HCT116 (cell line): ENCODE data around the gene COX10. TPM values are rescaled to one million over a fixed set of nuclear protein-coding genes. Genes with fewer than 3 reads are reported as not detected.
"Not testable (repeated sequence)": the region's sequence is repeated elsewhere in the genome, so short reads cannot be mapped to it uniquely, and the experiment has no call there.

Experiments
- ATAC-seq: fragments of 200-7000 bp; cut with Tn5 transposase; 2 replicates; pipeline ENCODE4 v1.9.1; 2020; ENCODE audit warnings: mild to moderate bottlenecking, moderate library complexity
- BruUV-seq: library from RNA; stranded (reverse); fragments of 400-500 nt; replicated peaks from 2 replicates; lab custom pipeline; 2021; lab: Mats Ljungman, UMichigan
- CTCF ChIA-PET: fragments of 300-600 bp; sonication (Branson Sonifier 250); formaldehyde crosslinking; loops from one replicate; lab custom pipeline; 2021; ENCODE audit warnings: antibody characterized with exemption; lab: Charles Lee
- POLR2A ChIA-PET: fragments of 300-600, 350-600 bp; sonication (Branson Sonifier 250); formaldehyde crosslinking; loops from one replicate; lab custom pipeline; 2021; ENCODE audit warnings: antibody characterized with exemption; lab: Charles Lee
- RAD21 ChIA-PET, 2 experiments: fragments of 300-600 bp; sonication (Branson Sonifier 250); formaldehyde crosslinking; loops; one replicate each; lab custom pipeline; 2023; ENCODE audit warnings: low total read pairs in 2 of 2; ENCODE audit not compliant: uncharacterized antibody in 2 of 2, unreplicated experiment in 2 of 2, low non-redundant PET in 1 of 2; lab: Charles Lee
- DNase-seq: peaks from one replicate; pipeline ENCODE4 v3.0.0-alpha.2; 2010; ENCODE audit warnings: low read depth, low spot score
- H2AFZ ChIP-seq: fragments of 200-600 bp; shearing (Covaris generic), sonication (generic); 2 replicates; pipeline ENCODE4 v1.6.1; 2017; ENCODE audit warnings: low read depth, mixed run types, mixed read lengths, antibody characterized with exemption, low read length; ENCODE audit not compliant: poor library complexity, severe bottlenecking
- H3K27ac ChIP-seq: 2 replicates; pipeline ENCODE4 v1.5.1; 2012; ENCODE audit warnings: low read depth, low read length
- H3K27me3 ChIP-seq: fragments of 200-600 bp; sonication (generic); 2 replicates; pipeline ENCODE4 v1.6.1; 2016; ENCODE audit warnings: mixed run types, low read length, mixed read lengths; ENCODE audit not compliant: insufficient read depth
- H3K36me3 ChIP-seq, 2 experiments: fragments of 200-500 bp in 1 of 2; fragments of 200-600 bp in 1 of 2; sonication (Bioruptor generic) in 1 of 2; sonication (generic) in 1 of 2; 2 replicates each; pipeline versions ENCODE4 v1.5.1 to v1.6.1; 2014 to 2016; ENCODE audit warnings: low read length in 2 of 2, inconsistent platforms in 1 of 2, mixed read lengths in 1 of 2, mixed run types in 1 of 2; ENCODE audit not compliant: insufficient read depth in 2 of 2, control insufficient read depth in 1 of 2
- H3K4me1 ChIP-seq, 2 experiments: fragments of 200-600 bp in 1 of 2; sonication (generic) in 1 of 2; 2 replicates each; pipeline versions ENCODE4 v1.5.1 to v1.6.1; 2012 to 2017; ENCODE audit warnings: low read length in 2 of 2, inconsistent platforms in 1 of 2, mild to moderate bottlenecking in 1 of 2, mixed read lengths in 1 of 2, mixed run types in 1 of 2, moderate library complexity in 1 of 2; ENCODE audit not compliant: insufficient read depth in 2 of 2, control insufficient read depth in 1 of 2
- H3K4me2 ChIP-seq: fragments of 200-600 bp; sonication (generic); 2 replicates; pipeline ENCODE4 v1.6.1; 2017; ENCODE audit warnings: mixed run types, low read length, mixed read lengths
- H3K4me3 ChIP-seq, 2 experiments: fragments of 200-600 bp in 1 of 2; sonication (generic) in 1 of 2; replicated peaks in 1 of 2; 2 replicates each; pipeline ENCODE4 v1.5.1; 2011 to 2016; ENCODE audit warnings: low read length in 2 of 2, control low read depth in 1 of 2, low read depth in 1 of 2, mild to moderate bottlenecking in 1 of 2, mixed read lengths in 1 of 2, mixed run types in 1 of 2
- H3K79me2 ChIP-seq: fragments of 200-600 bp; sonication (generic); 2 replicates; pipeline ENCODE4 v1.6.1; 2017; ENCODE audit warnings: mild to moderate bottlenecking, mixed run types, low read length, moderate library complexity, mixed read lengths; ENCODE audit not compliant: insufficient read depth
- H3K9ac ChIP-seq: fragments of 200-600 bp; sonication (generic); 2 replicates; pipeline ENCODE4 v1.6.1; 2016; ENCODE audit warnings: low read length, mixed read lengths
- H3K9me2 ChIP-seq: fragments of 200-600 bp; sonication (generic), shearing (Covaris generic); 2 replicates; pipeline ENCODE4 v1.6.1; 2017; ENCODE audit warnings: mixed run types, mild to moderate bottlenecking, moderate library complexity; ENCODE audit not compliant: insufficient read depth
- H3K9me3 ChIP-seq, 2 experiments: fragments of 200-500 bp in 1 of 2; fragments of 200-600 bp in 1 of 2; sonication (Bioruptor generic) in 1 of 2; sonication (generic) in 1 of 2; 2 replicates each; pipeline ENCODE4 v1.6.1; 2014 to 2017; ENCODE audit warnings: low read length in 2 of 2, mixed read lengths in 2 of 2, inconsistent platforms in 1 of 2, low read depth in 1 of 2, mild to moderate bottlenecking in 1 of 2, mixed run types in 1 of 2, moderate library complexity in 1 of 2; ENCODE audit not compliant: control insufficient read depth in 1 of 2, insufficient read depth in 1 of 2
- H4K20me1 ChIP-seq: fragments of 200-600 bp; sonication (generic), shearing (Covaris generic); 2 replicates; pipeline ENCODE4 v1.6.1; 2017; ENCODE audit warnings: mixed run types, mild to moderate bottlenecking, moderate library complexity; ENCODE audit not compliant: insufficient read depth
- ATF3 ChIP-seq: IDR thresholded peaks from 2 replicates; pipeline ENCODE4 v1.6.1; 2012
- CBX3 ChIP-seq: IDR thresholded peaks from 2 replicates; pipeline ENCODE4 v1.6.1; 2012; ENCODE audit warnings: low read depth
- EGR1 ChIP-seq: IDR thresholded peaks from 2 replicates; pipeline ENCODE4 v1.6.1; 2012; ENCODE audit warnings: low read depth
- EZH2 ChIP-seq: fragments of 200-600 bp; sonication (generic); IDR thresholded peaks from 2 replicates; pipeline ENCODE4 v1.6.1; 2017; ENCODE audit warnings: antibody characterized with exemption, mixed run types
- FOSL1 ChIP-seq: IDR thresholded peaks from 2 replicates; pipeline ENCODE4 v1.6.1; 2012; ENCODE audit warnings: low read depth
- MAX ChIP-seq: IDR thresholded peaks from 2 replicates; pipeline ENCODE4 v1.6.1; 2012
- RAD21 ChIP-seq: IDR thresholded peaks from 2 replicates; pipeline ENCODE4 v1.6.1; 2012; ENCODE audit warnings: low read depth, mild to moderate bottlenecking
- SIN3A ChIP-seq: IDR thresholded peaks from 2 replicates; pipeline ENCODE4 v1.6.1; 2012; ENCODE audit warnings: low read depth
- SP1 ChIP-seq: IDR thresholded peaks from 2 replicates; pipeline ENCODE4 v1.6.1; 2012; ENCODE audit warnings: low read depth
- SRF ChIP-seq: IDR thresholded peaks from 2 replicates; pipeline ENCODE4 v1.6.1; 2012; ENCODE audit warnings: low read depth
- TCF7L2 ChIP-seq: IDR thresholded peaks from 2 replicates; pipeline ENCODE4 v1.7.0; 2011; ENCODE audit warnings: borderline replicate concordance, inconsistent platforms; ENCODE audit not compliant: insufficient read depth, insufficient read length; ENCODE audit errors: extremely low read depth
- YY1 ChIP-seq: IDR thresholded peaks from 2 replicates; pipeline ENCODE4 v1.6.1; 2011; ENCODE audit warnings: low read length, low read depth, moderate library complexity, mild to moderate bottlenecking; ENCODE audit not compliant: insufficient replicate concordance; ENCODE audit errors: extremely low read depth
- ZBTB33 ChIP-seq: IDR thresholded peaks from 2 replicates; pipeline ENCODE4 v1.6.1; 2011; ENCODE audit warnings: mild to moderate bottlenecking, low read length, moderate library complexity; ENCODE audit not compliant: insufficient replicate concordance; ENCODE audit errors: extremely low read depth
- ZNF274 ChIP-seq: fragments of 200-500 bp; sonication (Bioruptor generic); IDR thresholded peaks from 2 replicates; pipeline ENCODE4 v1.6.1; 2014; ENCODE audit warnings: mild to moderate bottlenecking, low read depth, low read length, inconsistent platforms
- intact Hi-C: fragments of 100-400 bp; cut with micrococcal nuclease; formaldehyde crosslinking; loops from 2 replicates; pipeline ENCODE4 v1.10.0; 2022
- total RNA-seq: library from RNA; stranded (reverse); gene quantifications from one replicate; pipeline ENCODE4 v1.2.1, GENCODE V29; 2021; ENCODE audit not compliant: unreplicated experiment

Gene COX10
- total RNA-seq, 1 experiment from 2014 or later = 22.4 TPM

- Histone ChIP-seq H3K36me3 (no peaks in the 10 kb centered on the region), H4K20me1 (no peaks in the 10 kb centered on the region), H3K9me2 (no peaks in the 10 kb centered on the region), H3K4me3 (no peak overlapping the region), H3K9ac (no peak overlapping the region), H3K27me3 (no peaks in the 10 kb centered on the region), H2AFZ (no peak overlapping the region), H3K4me2 (no peak overlapping the region), H3K27ac (no peak overlapping the region), H3K9me3 (no peaks in the 10 kb centered on the region), H3K4me1 (no peaks in the 10 kb centered on the region), H3K79me2 (no peaks in the 10 kb centered on the region)
- CTCF ChIA-PET = no interaction called here
- ATAC-seq (no peak; the same call in 1 of the 2 replicates), DNase-seq (no peak)
- intact Hi-C loops = no loop called here
- POLR2A ChIA-PET = no interaction called here
- RAD21 ChIA-PET = no interaction called here
- no TSS peak for BruUV-seq
- TF ChIP-seq MAX = no peak
- no peak for TF ChIP-seq EZH2
- 0 out of 2 replicates have a peak, but pooled peaks have one; percentile 8 for TF ChIP-seq RAD21
Measured at GRCh38 chr17:14227052-14227451, 157.7 kb downstream of the COX10 start.

- ChIA-PET POLR2A (no interaction called here), RAD21 (no interaction called here), CTCF (no interaction called here)
- Histone ChIP-seq H3K9ac (no peak overlapping the region), H3K9me2 (no peaks in the 10 kb centered on the region), H3K4me1 (no peaks in the 10 kb centered on the region), H3K4me3 (no peak overlapping the region), H3K9me3 (no peaks in the 10 kb centered on the region), H3K36me3 (no peaks in the 10 kb centered on the region), H2AFZ (no peak overlapping the region), H3K27ac (no peak overlapping the region), H3K4me2 (no peak overlapping the region), H4K20me1 (no peaks in the 10 kb centered on the region), H3K79me2 (no peaks in the 10 kb centered on the region), H3K27me3 (no peaks in the 10 kb centered on the region)
- DNase-seq (no peak), ATAC-seq (no peak)
- intact Hi-C loops = no loop called here
- no peak for TF ChIP-seq CBX3
- no peak for TF ChIP-seq EGR1
- no peak for TF ChIP-seq SP1
- no peak for TF ChIP-seq ZBTB33
- TF ChIP-seq ATF3 = no peak
- no peak for TF ChIP-seq YY1
- no peak for TF ChIP-seq SRF
- TF ChIP-seq SIN3A = no peak
- TF ChIP-seq ZNF274 = no peak
- TF ChIP-seq TCF7L2 = no peak
- TF ChIP-seq FOSL1 = no peak
- no TSS peak for BruUV-seq
Measured at GRCh38 chr17:14228903-14229302, 159.6 kb downstream of the COX10 start.

- H3K9me2 ChIP-seq, H3K4me2 ChIP-seq, CTCF ChIA-PET, H2AFZ ChIP-seq, H3K9me3 ChIP-seq, H3K36me3 ChIP-seq, H3K9ac ChIP-seq, BruUV-seq, H3K27me3 ChIP-seq, H3K27ac ChIP-seq, RAD21 ChIA-PET, POLR2A ChIA-PET, H3K4me3 ChIP-seq, H4K20me1 ChIP-seq, intact Hi-C loops, DNase-seq, H3K79me2 ChIP-seq, H3K4me1 ChIP-seq, ATAC-seq: not testable (repeated sequence)
Measured at GRCh38 chr17:14231187-14231586, 161.9 kb downstream of the COX10 start.
